Ammon's horn (tissue), 1 donor: ENCODE measurements around the gene HLA-F.

Source experiments
- DNase-seq: peaks from one replicate; pipeline ENCODE4 v3.0.0-alpha.2; 2016; ENCODE audit warnings: low spot score

Gene HLA-F

GRCh38 chr6:29723262-29723665 lies at the start of gene HLA-F:
HLA-F (plus strand) TSS chr6:29723434; CDS start chr6:29723464, 30 bp downstream.
- peak; percentile 94 for DNase-seq

- no peak for DNase-seq
These were observed 49.2 kb upstream of the HLA-F start for GRCh38 chr6:29674008-29674407.

GRCh38 chr6:29675561-29675960 lies 47.7 kb upstream of the HLA-F start:
- DNase-seq, result no peak

- DNase-seq, result no peak
These were observed 46.1 kb upstream of the HLA-F start for GRCh38 chr6:29676981-29677601.

GRCh38 chr6:29678114-29678513 lies 45.1 kb upstream of the HLA-F start:
- DNase-seq, result no peak

GRCh38 chr6:29679962-29680361 lies 43.3 kb upstream of the HLA-F start:
- DNase-seq, result no peak

GRCh38 chr6:29680416-29680815 lies 42.8 kb upstream of the HLA-F start:
- DNase-seq, result no peak

- no peak for DNase-seq
These were observed 42.3 kb upstream of the HLA-F start, which contains the start of gene ZFP57 for GRCh38 chr6:29680904-29681303. ZFP57 (minus strand) TSS chr6:29681152; CDS start chr6:29677003, 4,149 bp downstream.

- no peak for DNase-seq
These were observed 41.4 kb upstream of the HLA-F start for GRCh38 chr6:29681811-29682210.

GRCh38 chr6:29685718-29686326 lies 37.4 kb upstream of the HLA-F start:
- peak; percentile 58 for DNase-seq

GRCh38 chr6:29694637-29695036 lies 28.6 kb upstream of the HLA-F start:
- DNase-seq, result no peak

- DNase-seq, result peak; percentile 27
These were observed 26.8 kb upstream of the HLA-F start for GRCh38 chr6:29696147-29697125.

GRCh38 chr6:29702519-29703103 lies 20.6 kb upstream of the HLA-F start:
- DNase-seq, result peak; percentile 43

- DNase-seq, result peak; percentile 79
These were observed 17.6 kb upstream of the HLA-F start for GRCh38 chr6:29705389-29706231.

GRCh38 chr6:29708432-29709179 lies 14.6 kb upstream of the HLA-F start:
- no peak for DNase-seq

- no peak for DNase-seq
These were observed 14.0 kb upstream of the HLA-F start for GRCh38 chr6:29709188-29709587.

- no peak for DNase-seq
These were observed 12.8 kb upstream of the HLA-F start for GRCh38 chr6:29710281-29710941.

- DNase-seq, result no peak
These were observed 2.4 kb upstream of the HLA-F start for GRCh38 chr6:29720863-29721262.

- DNase-seq, result no peak
These were observed 693 bp downstream of the HLA-F start for GRCh38 chr6:29723666-29724588.
